GM18508 (cell line): ENCODE measurements around the gene ENPP6.
A peak's percentile ranks its signal among the peaks of the same experiment; 100 is the strongest.

Source experiments
- ATAC-seq: cut with Tn5 transposase; IDR thresholded peaks from one replicate; pipeline ENCODE4 v1.9.1; 2021; ENCODE audit warnings: moderate number of reproducible peaks; ENCODE audit not compliant: insufficient read depth, unreplicated experiment

The ENPP6 gene

DNA sequence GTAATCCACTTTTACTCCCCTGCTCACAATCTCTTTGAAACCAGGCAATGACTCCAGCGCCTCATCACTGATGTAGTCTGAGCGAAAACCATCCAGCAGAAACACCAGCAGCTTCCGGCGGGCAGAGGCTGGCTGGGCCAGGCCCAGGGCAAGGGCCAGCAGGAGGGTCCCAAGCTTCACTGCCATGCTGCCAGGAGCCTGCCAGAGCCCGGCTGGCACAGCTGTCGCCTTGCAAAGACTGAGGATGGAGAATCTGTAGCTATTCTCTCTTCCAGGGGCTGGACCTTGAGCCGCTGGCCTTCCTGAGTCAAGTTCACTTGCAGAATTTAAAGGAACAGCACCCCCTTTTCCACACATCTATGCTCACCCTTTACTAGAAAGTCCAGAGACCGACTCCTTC, at the start of gene ENPP6:
Gene ENPP6 (minus strand): TSS at position 240 of the 400 bp plus-strand sequence. CDS start 54 bp downstream, at position 186.
- ATAC-seq: no peak

DNA sequence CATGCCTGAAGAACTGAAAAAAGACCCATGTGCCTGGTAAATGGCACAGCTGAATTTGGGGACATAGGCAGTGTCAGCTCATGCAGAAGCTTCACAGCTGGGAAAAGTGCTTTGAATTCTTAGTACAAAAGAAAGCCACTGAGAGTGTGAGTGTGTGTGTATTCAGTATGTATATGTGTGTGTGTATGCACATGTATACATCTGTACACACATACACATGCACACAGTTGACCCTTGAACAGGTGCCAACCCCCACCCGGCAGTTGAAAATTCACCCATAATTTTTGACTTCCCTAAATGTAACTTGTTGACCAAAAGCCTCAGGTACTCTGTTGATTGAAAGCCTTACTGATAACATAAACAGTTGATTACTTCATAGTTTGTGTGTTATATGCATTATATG, 49.5 kb upstream of the ENPP6 start:
- ATAC-seq: no peak

DNA sequence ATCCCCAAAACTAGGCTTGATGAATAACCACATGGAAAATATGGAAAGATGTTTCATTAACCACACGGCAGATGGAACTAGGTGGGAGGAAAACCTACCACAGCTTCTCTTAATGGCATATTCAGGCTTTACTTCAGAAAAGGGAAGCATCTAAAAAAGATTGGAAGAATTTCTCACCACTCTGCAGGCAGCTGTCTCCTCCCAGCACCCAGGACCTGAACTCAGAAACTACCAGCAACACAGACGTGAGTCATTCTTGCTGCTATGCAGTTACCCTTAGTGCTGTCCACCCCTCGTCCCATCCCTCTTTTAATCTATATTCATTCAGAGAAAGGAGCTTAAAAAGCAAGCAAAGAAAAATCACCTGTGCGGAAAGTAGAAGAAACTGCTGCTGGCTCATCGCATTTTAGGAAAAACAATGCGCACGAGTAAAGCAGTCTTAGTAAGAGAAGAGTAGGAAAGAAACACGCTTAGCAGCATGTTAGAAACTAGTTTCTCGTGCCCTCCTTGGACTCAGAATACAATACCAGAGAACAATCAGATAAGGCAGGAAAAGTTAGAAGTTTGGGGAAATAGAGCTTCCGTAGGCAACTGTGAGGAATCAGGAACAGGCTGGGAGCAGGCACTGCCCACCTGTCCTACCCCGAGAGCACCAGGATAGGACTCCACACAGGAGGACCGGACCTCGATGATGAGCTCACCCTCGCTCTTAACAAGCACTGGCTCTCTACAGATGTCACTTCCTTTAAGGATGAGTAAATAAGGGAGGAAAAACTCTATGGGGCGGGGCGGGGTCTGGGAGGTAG, 48.1 kb upstream of the ENPP6 start:
- ATAC-seq: no peak

DNA sequence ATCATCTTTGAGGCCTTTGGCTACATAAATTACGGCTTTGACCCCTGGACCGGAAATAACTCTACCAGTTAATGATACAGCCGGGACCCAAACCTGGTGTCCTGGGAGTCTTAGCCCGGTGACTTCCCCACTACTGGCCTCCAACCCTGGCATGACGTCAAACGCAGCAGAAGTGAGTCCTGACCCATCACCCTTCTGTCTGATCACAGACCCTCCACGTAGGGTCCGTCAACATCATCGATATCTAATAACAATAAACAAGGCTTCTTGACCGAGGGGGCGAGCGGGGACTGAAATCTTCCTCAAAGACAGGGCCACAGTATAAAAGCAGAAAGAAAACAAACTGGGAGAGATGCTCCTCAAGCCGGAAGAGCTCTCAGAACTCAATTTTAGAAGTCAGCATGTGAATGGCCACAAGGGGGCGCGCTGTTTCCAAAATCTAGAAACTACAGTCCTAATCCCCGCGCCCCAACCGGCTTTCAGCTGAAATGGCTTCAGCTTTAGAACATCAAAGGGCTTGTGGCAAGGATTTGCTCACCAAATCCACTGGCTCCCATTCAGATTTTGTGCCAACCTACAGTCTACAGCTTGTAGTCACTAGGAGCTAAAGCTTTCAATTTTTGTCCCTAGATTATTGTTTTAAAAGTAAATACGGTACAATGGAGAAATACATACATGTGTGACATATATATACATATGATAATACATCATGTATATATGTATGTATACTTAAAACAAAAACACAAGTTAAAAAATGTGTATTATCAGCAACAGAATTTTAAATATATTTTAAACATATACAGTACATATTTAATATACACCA, 46.4 kb upstream of the ENPP6 start:
- ATAC-seq: peak; percentile 26

DNA sequence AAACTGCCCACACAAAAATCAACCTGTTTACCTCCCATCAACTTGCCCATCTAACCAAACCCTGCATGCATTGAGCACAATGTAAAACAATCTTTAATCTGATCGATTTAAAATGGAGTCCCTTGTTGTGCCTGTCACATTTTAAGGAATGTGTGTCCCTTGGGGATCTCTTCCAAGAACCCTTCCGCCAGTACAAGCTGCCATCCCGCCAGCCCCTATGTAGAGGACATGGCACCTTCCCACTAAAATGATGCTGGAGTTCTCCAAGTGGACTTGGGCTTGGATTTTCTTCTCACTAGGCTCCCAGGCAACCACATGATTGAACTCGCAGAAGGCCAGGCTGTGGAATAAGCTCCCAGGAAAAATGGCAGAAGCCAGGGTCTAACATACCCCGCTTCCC, 45.8 kb upstream of the ENPP6 start:
- no peak for ATAC-seq

DNA sequence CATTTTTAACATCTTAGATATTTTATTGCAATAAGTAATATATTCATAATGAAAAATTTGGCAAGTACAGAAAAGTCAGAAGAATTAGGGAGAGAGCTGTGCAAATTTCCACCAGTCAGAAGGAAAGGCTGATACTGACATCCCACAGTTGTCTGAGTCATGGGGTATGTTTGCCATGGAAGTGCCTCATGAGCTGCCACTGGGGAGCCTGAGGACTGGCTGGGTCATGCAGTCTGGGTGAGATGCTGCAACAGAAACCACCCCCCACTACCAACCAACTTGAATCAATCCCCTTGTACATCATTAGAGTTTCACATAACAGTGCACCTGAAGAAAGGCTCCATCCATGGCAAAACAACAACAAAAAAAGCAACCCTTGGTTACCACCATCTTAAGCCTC, 45.2 kb upstream of the ENPP6 start:
- ATAC-seq: no peak

DNA sequence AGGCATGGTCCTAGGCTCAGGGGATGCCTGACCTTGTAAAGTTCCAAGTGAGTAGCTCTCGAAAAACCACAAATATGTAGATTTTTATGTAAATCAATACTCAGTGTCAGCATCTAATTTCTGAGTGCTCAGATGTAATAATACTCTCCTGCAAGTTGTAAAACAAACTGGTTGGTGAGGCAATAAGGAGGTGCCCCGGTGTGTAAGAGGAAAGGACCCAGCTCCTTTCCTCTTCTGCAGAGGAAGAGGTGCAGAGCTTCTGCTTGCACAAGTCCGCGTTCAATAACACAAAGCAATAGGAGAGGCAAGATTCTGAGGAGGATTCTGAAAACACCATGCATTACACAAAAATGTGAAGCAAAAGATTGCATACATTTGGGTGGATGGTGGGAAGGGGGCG, 43.6 kb upstream of the ENPP6 start:
- no peak for ATAC-seq

DNA sequence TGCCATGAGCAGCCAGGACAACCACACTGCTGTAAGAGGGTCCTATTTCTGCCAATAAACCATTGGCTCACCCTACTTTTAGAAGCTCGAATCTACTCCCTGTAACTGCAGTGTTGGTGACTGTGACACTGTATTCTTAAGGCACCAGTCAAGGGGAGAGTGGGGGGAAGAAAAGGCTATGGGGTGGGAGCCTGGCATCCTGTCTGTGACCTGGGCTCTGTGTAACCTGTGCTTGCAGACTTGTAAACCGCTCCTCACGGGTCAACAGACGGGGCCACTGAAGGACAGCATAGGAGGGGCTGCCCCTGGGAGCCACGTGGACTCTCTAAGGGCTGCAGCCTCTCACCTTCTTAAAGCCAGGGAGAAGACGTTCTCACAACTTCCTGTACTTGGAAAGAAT, 42.2 kb upstream of the ENPP6 start:
- ATAC-seq: no peak

DNA sequence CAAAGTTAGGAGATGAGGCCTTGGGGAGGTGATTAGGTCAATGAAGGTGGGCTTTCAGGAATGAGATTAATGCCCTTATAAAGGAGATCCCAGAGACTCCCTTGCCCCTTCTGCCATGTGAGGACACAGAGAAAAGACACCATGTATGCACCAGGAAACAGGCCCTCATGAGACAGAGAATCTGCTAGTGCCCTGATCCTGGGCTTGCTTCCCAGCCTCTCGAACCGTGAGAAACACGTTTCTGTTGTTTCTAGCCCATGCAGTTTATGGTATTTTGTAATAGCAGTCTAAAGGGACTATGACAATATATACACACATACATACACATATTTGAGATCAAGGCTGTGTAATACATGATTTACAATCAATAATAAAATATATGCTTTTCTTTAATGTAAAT, 41.4 kb upstream of the ENPP6 start:
- ATAC-seq: no peak

DNA sequence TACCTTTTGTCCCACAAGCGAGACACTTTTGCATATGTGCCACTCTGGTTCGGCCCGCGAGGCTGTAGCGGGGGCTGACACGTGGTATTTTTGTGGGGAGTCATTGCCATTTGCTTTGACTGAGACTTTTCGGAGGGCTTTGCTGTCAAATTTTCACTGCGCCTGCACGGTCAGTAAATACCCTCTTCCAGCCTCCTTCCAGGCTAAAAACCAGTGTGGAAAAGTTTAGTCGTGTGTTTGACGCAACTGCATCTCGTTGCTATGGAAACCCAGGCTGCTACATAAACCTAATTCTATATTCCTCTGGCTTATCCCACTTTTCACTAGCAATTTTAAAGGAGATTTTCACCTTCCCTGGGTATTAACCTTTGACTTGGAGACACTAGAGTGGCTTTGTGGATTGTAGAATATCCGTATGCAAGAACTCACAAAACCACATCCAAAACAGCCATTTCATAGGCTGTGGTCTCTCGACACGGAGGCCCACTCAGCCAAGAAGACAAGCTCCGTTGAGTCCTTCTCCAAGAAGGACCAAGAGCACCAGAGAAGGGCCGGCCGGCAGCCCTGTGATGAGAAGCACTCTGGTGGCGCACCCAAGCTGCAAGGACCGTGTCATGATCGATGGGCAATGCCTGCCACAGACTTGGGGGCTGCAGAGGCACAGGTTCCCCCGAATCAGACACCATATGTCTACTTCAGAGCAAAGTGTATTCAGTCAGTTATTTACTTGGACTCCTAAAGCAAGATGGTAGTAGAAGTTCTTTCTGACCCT, 38.4 kb upstream of the ENPP6 start:
- ATAC-seq: no peak

DNA sequence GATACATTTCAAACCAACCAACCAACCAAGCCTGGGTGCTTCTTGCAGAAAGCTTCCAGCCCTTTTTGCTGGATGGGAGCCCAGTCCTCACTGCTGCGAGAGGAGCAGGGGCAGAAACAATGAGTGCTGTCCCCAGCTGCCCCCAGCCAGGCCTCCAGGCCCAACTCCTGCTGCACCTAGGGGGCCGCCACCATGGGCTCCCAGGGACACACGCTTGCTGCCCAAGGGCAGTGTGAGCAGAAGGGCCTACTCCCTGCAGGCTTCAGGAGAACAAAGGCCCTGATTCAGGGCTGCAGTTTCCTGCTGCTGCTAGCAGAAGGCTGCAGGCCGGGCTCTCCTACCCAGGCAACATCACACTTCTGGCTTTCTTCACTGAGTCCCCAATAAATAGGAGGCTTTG, 37.7 kb upstream of the ENPP6 start:
- no peak for ATAC-seq

DNA sequence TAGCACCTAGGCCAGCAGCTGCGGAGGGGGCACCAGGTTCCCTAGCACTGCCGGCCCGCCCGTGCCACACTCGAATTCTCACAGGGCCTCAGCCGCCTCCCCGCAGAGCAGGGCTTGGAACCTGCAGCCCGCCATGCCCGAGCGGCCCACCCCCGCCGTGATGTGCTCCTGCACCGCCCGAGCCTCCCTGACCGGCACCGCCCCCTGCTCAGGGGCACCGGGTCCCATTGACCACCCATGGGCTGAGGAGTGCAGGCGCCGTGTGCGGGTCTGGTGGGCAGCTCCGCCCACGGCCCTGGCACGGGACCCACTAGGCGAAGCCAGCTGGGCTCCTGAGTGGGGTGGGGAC, 35.4 kb upstream of the ENPP6 start:
- no peak for ATAC-seq

DNA sequence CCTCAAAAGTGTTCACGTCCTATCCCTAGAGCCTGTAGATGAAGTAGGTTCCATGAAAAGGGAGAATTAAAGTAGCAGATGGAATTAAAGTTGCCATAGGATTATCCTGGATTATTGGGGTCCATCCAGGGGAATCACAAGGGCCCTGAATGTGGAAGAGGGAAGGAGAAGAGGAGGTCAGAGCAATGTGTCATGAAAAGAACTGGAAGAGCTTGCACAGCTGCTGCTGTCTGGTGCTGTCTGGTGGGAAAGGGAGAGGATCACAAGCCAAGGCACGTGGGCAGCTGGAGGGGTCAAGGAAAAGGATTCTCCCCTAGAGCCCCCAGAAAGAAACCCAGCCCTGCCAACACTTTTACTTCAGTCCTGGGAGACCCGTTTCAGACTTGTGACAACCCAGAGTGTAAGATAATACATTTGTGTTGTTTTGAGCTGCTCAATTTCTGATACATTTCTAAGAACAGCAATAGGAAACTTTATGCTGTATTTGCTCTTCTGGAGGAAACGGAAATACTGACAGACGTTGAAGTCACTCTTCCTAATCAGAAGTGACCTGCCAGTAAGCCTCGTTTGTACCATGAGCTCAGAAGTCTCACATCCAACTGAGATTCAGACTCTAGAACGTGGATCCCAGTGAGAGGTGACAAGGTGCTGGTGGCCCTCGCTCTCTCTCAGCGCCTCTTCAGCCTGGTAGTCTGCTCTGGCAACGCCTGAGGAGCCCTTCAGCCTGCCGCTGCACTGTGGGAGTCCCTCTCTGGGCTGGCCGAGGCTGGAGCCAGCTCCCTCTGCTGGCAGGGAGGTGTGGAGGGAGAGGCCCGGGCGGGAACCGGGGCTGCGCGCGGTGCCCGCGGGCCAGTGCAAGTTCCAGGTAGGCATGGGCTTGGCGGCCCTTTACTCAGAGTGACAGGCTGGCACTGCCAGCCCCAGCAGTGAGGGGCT, 34.7 kb upstream of the ENPP6 start:
- ATAC-seq: no peak

DNA sequence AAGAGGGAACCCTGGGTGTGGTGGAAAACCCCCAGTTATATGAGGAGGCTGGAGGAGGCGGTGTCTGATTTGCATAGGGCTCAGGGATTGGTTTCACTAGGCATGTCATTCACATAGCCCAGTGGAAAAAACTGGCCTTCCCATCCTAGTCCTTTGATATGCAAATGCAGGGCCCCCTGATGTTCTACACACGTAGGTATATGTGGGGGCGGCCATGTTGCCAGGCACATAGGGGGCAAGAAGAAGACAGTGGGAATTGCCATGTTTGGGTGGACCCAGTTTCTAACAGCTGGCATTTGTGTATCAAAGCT, 34.0 kb upstream of the ENPP6 start:
- no peak for ATAC-seq

DNA sequence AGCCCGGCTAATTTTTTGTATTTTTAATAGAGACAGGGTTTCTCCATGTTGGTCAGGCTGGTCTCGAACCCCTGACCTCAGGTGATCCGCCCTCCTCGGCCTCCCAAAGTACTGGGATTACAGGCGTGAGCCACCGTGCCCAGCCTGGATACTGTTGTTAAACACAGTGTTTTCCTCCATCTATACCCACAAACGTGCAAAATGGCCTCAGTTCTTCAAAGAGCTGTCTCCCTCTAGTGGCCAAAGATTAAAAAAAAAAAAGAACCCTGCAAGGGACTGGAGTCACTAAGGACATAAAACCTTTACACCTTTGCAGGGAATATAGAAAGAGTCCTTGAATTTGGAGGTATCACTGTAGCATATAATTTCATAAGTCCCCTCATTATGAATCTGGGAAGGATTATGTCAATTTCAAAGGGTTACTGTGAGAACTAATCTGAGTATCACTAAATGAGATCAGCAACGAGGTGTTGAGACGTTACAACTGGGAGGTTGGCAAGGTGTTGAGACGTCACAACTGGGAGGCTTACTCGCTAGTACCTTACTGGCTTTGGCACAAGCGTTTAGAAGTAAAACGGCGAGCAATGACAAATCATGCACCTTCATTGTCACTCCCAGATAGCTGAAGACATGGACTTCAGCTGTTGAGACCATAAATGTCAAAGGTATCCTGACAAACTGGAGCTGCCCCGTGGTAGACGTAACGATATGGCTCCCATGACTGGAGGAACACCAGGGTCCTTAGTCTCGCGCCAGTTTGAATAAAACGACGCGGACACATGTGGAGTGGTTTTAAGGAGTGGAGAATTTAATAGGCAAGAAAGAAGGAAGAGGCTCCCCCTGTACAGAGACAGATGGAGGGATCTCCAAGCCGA, 33.4 kb upstream of the ENPP6 start:
- no peak for ATAC-seq

DNA sequence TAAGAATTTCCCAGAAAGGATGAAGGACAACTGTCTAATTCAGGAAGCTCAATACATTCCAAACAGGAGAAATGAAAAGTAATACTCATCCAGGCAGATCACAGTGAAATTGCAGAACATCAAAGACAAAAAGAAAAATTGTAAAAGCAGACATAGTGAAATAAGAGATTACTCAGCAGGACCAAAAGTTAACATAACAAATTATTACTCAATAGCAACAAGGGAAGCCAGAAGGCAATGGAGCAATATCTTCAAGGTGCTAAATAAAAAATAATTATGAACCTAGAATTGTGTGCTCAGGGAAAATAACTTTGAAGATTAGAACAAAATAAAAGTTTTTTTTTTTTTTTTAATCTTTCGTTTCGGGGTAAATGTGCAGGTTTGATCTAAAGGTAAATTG, 30.5 kb upstream of the ENPP6 start:
- ATAC-seq: no peak

DNA sequence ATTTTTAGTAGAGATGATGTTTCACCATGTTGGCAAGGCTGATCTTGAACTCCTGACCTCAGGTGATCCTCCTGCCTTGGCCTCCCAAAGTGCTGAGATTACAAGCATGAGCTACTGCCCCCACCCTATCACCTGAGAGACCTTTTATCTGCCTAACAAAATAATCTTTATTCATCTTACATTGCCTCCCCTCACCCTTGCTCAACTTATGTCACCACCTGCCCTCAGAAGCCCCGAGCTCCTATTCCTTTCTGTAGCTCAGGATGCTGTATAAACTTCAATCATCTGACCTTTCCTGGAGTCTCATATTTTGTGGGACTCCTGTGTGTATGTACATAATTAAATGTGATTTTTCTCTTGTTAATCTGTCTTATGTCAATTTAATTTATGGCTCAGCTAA, 29.7 kb upstream of the ENPP6 start:
- ATAC-seq: no peak

DNA sequence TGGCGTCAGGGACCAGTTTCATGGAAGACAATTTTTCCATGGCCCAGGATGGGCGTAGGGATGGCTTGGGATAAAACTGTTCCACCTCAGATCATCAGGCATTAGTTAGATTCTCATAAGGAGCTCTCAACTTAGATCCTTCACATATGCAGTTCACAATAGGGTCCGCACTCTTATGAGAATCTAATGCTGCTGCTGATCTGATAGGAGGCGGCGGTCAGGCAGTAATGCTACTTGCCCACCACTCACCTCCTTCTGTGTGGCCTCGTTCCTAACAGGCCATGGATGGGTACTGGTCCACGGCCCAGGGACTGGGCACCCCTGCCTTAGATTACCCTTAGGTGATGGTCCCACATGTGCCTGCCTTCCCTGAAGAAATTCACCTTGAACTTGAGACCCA, 28.8 kb upstream of the ENPP6 start:
- ATAC-seq: no peak

DNA sequence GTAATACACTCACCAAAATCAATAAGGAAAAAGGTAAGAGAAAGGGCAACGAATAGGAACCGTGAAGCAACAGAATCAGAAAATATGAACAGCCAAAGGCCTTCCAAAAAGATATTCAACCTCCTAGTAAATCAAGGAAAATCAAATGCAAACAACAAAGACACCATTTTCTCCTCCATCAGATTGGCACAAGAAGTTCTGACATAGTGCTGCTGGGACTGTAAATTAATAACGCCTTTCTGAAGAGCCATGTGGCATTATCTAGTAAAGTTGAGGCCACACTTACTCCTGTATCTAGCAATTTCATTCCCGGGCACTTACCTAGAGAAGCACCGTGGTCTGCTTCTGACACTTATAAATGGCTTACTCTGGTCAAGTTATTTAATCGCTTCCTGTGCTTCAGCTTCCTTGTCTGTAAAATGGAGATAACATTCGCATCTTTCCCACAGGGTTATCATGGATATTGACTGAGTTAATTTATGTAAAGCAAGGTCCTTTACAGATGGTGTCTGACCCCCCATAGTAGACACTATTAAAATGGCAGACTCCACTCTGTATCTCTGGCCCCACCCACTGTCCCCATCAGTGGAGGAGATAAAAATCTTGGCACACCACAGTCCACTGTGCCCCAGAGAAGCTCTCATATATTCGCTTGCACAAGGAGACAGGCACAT, 20.5 kb upstream of the ENPP6 start:
- no peak for ATAC-seq
